IPS-NIHi11 (cell line): ENCODE results near the gene VAC14.

ENCODE experiments used
- DNase-seq: peaks from one replicate; pipeline ENCODE4 v3.0.0; 2012; ENCODE audit warnings: mixed read lengths, low spot score

Gene VAC14

GRCh38 chr16:70725024-70725911 is 75.7 kb downstream of the VAC14 start:
- DNase-seq, result no peak

- no peak for DNase-seq
Observed at GRCh38 chr16:70724146-70725023, 76.6 kb downstream of the VAC14 start.

- no peak for DNase-seq
Observed at GRCh38 chr16:70723740-70724145, 77.2 kb downstream of the VAC14 start.

- no peak for DNase-seq
Observed at GRCh38 chr16:70721202-70721963, 79.6 kb downstream of the VAC14 start.

- no peak for DNase-seq
Observed at GRCh38 chr16:70720425-70721201, 80.3 kb downstream of the VAC14 start.

- no peak for DNase-seq
Observed at GRCh38 chr16:70717065-70717464, 83.9 kb downstream of the VAC14 start.

- DNase-seq, result no peak
Observed at GRCh38 chr16:70715860-70716357, 85.0 kb downstream of the VAC14 start.

- peak; percentile 61 for DNase-seq
Observed at GRCh38 chr16:70715055-70715858, 85.7 kb downstream of the VAC14 start.

GRCh38 chr16:70714581-70715054 is 86.3 kb downstream of the VAC14 start:
- DNase-seq, result no peak

- no peak for DNase-seq
Observed at GRCh38 chr16:70713824-70714223, 87.1 kb downstream of the VAC14 start.

GRCh38 chr16:70713342-70713741 is 87.6 kb downstream of the VAC14 start:
- no peak for DNase-seq

GRCh38 chr16:70712942-70713341 is 88.0 kb downstream of the VAC14 start:
- DNase-seq, result no peak

GRCh38 chr16:70712359-70712758 is 88.6 kb downstream of the VAC14 start:
- DNase-seq, result no peak

- DNase-seq, result no peak
Observed at GRCh38 chr16:70711211-70712031, 89.5 kb downstream of the VAC14 start.

- no peak for DNase-seq
Observed at GRCh38 chr16:70710422-70711210, 90.3 kb downstream of the VAC14 start.

- DNase-seq, result no peak
Observed at GRCh38 chr16:70709942-70710341, 91.0 kb downstream of the VAC14 start.

GRCh38 chr16:70709457-70709856 is 91.5 kb downstream of the VAC14 start:
- no peak for DNase-seq
